HG02588 (cell line): ENCODE results near the gene NUDT22.

ENCODE experiments used
- ATAC-seq: cut with Tn5 transposase; IDR thresholded peaks from one replicate; pipeline ENCODE4 v1.9.1; 2021; ENCODE audit warnings: mild to moderate bottlenecking, moderate library complexity; ENCODE audit not compliant: unreplicated experiment

The NUDT22 gene

DNA sequence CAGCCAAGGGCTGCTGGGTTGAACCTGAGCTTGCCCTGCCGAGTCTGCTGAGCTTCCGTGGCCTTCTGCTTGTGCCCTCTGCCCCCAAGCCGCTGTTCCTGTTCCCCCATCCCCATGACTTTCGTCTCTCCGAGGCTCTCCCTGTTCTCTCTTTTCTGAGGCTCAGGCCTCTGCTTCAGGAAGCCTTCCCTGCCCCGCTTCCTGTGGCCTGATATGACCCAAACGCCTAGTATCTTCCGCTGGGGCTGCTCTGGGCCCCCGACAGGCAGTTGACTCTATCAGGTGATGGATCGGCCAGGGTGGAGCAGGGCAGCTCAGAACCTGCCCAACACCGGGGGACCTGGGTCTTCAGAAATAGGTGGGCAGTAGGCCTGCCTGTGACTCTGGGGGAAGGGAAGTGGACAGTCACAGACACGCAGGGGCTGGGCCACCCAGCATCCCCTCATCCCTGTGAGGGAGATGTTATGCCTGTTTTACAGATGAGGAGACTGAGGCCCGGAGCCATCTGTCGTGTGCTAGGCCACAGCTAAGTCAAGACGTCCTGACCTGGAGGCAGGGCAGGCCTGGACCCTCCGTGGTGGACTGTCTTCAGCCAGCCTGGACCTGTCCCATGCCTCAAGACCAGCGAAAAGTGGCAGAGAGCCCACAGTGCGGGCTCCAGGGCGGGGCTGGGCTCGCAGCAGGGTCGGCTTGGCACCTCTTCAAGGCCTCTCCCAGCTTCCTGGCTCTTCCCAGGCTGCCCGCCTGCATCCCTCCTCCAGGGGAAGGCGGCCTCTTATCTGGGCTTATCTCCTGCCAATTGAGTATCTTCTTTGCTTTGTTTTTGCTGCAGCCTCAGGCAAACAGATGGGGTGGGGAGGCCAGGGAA lies 42.2 kb downstream of the NUDT22 start:
- ATAC-seq = no peak

DNA sequence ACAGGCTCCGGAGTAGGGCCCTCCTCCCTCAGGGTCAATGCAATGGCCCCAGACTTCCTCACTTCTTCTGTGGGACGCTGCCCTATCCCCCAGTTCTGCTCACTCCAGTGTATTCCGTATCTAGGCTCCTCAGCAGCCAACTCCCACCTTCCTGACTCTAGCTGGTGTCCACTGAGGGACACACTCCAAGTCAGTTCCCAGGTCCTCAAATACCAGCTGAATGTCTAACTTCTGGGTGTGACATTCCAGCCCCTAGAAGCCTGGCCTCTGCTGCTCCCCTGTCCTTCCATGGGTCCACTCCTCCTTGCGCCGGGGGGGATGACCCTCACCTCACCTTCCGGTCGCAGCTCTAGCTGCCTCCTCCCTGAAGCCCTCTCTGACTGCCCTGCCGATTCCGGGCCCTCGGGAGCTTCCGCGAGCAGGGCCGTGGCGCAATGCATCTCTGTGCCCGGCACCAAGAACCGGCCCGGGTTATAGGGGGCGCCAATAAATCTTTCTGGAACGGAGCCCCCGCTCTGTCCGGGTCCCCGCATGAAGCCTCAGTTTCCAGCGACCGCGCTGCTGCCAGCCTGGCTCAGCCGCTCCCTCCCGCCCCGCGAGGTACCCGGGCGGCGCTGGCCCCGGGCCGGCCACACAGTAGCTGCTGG lies 42.9 kb downstream of the NUDT22 start:
- ATAC-seq = peak; percentile 13

DNA sequence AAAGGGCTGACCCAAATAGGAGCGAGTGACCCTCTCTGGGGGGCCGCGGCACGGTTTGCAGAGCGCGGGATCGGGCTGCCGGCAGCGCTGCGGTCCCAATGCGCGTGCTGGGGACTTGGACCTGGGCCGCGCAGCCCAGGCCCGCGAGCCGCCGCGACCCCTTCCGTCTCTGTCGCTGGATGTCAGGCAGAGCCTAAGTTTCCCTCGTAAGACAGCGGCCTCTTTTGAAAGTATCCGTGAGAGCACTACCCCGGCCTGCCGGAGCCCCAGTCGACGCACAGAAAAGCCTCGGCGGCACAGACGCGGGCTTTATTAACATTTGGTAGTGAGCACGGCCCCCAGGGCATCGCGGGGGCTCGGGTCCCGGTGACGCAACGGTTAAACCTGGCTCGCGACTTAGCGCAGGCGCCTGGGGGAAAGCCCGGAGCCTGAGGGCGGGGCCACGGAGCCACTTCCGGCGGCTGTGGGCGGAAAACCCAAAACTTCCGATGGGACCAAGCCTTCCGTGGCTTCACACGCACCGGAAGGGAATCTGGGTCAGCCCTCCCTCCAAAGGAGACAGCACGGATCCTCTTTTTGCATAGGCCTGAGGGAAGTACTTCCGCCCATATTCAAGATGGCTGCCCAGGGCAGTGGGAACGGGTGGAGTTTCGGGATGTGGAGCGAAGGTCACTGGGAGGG lies 43.6 kb downstream of the NUDT22 start:
- peak; percentile 62 for ATAC-seq

DNA sequence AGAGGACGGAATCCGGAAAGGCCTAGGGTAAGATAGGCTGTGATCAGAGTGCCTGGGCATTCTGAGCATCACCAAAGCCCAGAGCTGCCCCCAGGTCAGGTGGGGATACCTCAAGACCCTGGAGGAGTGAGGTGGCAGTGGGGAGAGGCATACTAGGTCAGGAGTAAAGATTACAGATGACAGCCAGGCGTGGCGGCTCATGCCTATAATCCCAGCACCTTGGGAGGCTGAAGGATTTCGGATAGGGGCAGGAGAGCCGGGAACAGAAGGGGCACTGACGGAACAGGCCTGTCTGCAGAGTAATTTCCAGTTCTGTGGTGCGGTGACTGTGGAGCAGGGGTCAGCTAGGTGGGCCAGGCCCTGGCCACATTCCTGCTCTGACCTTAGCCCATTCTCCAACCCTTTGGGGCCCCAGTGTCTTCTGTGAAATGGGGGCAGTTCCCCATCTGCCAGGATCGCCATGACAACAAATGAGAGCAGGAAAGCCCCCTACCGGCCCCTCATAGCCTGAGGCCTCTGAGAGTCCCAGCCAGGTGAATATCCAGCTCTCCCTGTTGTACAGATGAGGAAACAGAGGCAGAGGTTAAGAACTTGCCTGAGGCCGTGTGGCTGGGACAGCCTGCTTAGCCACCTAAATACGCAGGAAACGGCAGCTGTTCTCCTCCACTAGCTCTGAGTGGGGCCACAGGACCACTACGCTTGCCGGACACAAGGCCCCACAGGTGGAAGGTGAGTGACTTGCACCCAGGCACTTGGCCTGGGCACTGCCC lies 49.1 kb downstream of the NUDT22 start:
- no peak for ATAC-seq

DNA sequence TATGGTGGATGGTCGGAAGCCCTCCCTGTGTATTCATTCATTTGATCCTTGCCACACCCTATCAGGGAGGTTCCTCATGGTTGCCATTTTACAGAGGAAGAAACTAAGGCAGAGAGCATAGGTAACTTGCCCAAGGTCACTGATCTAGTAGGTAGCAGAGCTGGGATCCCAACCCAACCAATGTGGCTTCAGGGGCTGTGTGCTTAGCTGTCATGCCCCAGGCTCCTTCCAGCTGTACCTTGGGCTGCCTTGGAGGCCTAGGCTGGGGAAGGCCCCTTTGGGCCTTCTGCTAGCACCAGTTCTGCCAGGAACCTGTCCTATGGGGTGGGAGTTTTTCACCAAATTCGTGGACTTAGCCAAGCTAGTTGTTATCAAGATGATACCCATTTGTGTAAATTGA lies 49.8 kb downstream of the NUDT22 start:
- ATAC-seq = no peak

DNA sequence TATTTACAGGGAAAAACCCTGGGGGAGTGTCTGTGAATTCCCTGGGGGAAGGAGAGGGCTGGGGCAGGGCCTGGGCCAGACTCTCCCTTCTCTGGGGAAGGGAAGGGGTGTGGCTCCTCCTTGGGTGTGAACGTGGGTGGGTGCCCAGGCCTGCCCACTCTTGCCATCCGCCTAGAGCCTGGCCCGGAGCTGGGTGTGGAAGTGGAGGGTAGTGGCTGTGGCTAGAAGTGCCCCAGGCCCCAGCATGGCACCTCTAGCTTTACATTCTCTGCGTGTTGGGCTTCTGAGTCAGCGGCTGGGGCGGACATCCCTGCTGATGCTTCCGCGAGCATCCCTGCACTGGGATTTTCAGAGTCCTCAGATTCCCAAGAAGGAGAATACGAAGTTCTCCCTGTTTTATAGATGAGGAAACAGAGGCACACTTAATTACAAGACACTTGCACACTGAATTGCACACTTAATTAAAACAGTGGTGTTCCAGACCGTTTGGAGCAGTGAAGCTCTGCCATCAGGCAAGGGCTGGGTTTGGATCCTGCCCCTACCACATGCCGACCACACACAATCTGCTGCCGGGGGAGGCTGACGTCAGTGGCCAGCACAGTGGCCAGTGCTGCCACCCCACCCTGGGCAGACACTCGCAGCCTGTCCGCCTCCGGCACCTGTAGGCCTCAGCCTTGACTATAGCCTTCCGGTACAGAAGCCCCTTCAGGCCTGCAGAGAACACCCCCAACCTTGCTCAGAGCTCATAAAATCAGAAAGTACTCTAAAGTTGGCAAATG lies 50.8 kb downstream of the NUDT22 start:
- no peak for ATAC-seq

DNA sequence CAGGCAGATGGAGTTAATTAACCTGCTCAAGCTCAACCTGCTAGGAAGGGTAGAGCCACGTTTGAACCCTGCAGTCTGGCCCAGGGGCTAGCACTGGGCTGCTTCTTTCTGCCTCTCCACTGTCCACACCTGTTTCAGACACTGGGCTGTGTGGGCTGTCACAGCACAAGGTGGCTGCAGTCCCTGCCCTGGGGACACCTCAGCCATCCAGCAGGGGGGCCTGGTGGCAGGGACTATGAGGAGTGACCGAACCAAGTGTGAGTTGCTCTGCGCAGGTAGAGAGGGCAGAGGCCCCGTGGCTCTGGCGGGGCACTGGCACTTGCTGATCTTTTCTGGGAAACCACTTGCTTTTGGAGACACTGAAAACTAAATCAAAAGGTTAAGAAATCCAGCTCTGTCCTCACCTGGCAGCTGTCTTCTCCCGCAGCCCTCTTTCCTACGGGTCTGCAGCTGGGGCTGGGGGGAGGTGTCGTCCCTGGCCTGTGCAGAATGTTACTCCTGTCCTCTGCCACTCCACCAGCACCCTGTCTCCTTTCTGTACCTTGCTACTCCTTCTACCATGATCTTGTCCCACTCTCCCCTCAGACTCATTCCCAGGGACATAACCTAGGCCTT lies 52.6 kb downstream of the NUDT22 start:
- no peak for ATAC-seq
